ENCODE data around the gene ACSM2B.
A peak's percentile ranks its signal among the peaks of the same experiment; 100 is the strongest.

ACSM2B gene

GRCh38 chr16:20621406-20621805 is 45.2 kb upstream of the ACSM2B start:
- no peak overlapping the region for H2BK120ac ChIP-seq (ENCODE audit: low read depth, low read length)
- H4K91ac ChIP-seq (ENCODE audit: low read depth, low read length, poor library complexity), result no peak overlapping the region
- no peaks in the 10 kb centered on the region for H3K79me1 ChIP-seq (ENCODE audit: low read depth, low read length)
- no peak overlapping the region for H2BK12ac ChIP-seq (ENCODE audit: low read length)
- WGBS, 2 donors (ENCODE audit: extremely low coverage in 2 of 2, insufficient read length in 2 of 2, insufficient replicate concordance in 1 of 2), result no CpG with 5 or more reads among the region's 6 CpGs
- H4K8ac ChIP-seq (ENCODE audit: low read depth, low read length), result no peak overlapping the region
- DNase-seq (ENCODE audit: low spot score), result no peak
- H2BK5ac ChIP-seq (ENCODE audit: low read length), result no peak overlapping the region
- no peaks in the 10 kb centered on the region for H3K36me3 ChIP-seq (replicated peaks in 1 of 2; ENCODE audit: control insufficient read depth in 2 of 2, insufficient read depth in 2 of 2, low read length in 2 of 2)
- H3K9ac ChIP-seq (ENCODE audit: low read depth, low read length, poor library complexity), result no peak overlapping the region
- no peak overlapping the region for H2BK15ac ChIP-seq (ENCODE audit: low read length)
- H3K9me3 ChIP-seq (replicated peaks in 1 of 2; ENCODE audit: control insufficient read depth in 2 of 2, insufficient read depth in 1 of 2, low read depth in 1 of 2, low read length in 2 of 2), result no peaks in the 10 kb centered on the region
- no peak overlapping the region for H3K4me2 ChIP-seq (ENCODE audit: insufficient read depth, low read length, poor library complexity, severe bottlenecking)
- no peak overlapping the region for H3K4me3 ChIP-seq (ENCODE audit: low read length in 2 of 2)
- H2AK5ac ChIP-seq (ENCODE audit: low read depth, low read length), result no peak overlapping the region
- H3K27me3 ChIP-seq (ENCODE audit: control insufficient read depth in 3 of 3, insufficient read depth in 3 of 3, low read depth in 1 of 3, low read length in 3 of 3), result no peaks in the 10 kb centered on the region
- H3K4me1 ChIP-seq (ENCODE audit: control insufficient read depth in 2 of 2, insufficient read depth in 1 of 2, low read depth in 1 of 2, low read length in 2 of 2), result no peaks in the 10 kb centered on the region
- no peak overlapping the region for H2AFZ ChIP-seq (ENCODE audit: low read length)
- H3K4ac ChIP-seq (ENCODE audit: low read length), result no peak overlapping the region
- H3K18ac ChIP-seq (ENCODE audit: low read length), result peak overlapping the region; percentile 62
- no peak overlapping the region for H3K23ac ChIP-seq (ENCODE audit: low read depth, low read length, poor library complexity)
- no peak overlapping the region for H3K27ac ChIP-seq (replicated peaks; ENCODE audit: low read length)
- no peak overlapping the region for H3K14ac ChIP-seq (ENCODE audit: low read length)

- Histone ChIP-seq H4K91ac (ENCODE audit: low read depth, low read length, poor library complexity) (no peak overlapping the region), H3K4ac (ENCODE audit: low read length) (no peak overlapping the region), H4K8ac (ENCODE audit: low read depth, low read length) (no peak overlapping the region), H3K36me3 (replicated peaks in 1 of 2; ENCODE audit: control insufficient read depth in 2 of 2, insufficient read depth in 2 of 2, low read length in 2 of 2) (no peaks in the 10 kb centered on the region), H3K14ac (ENCODE audit: low read length) (no peak overlapping the region), H2BK5ac (ENCODE audit: low read length) (no peak overlapping the region), H3K18ac (ENCODE audit: low read length) (no peak overlapping the region), H3K23ac (ENCODE audit: low read depth, low read length, poor library complexity) (no peak overlapping the region), H3K27ac (replicated peaks; ENCODE audit: low read length) (no peak overlapping the region), H3K9ac (ENCODE audit: low read depth, low read length, poor library complexity) (no peak overlapping the region), H3K4me3 (ENCODE audit: low read length in 2 of 2) (no peak overlapping the region), H3K4me1 (ENCODE audit: control insufficient read depth in 2 of 2, insufficient read depth in 1 of 2, low read depth in 1 of 2, low read length in 2 of 2) (no peaks in the 10 kb centered on the region), H2BK15ac (ENCODE audit: low read length) (no peak overlapping the region), H2AK5ac (ENCODE audit: low read depth, low read length) (no peak overlapping the region), H2AFZ (ENCODE audit: low read length) (no peak overlapping the region), H3K4me2 (ENCODE audit: insufficient read depth, low read length, poor library complexity, severe bottlenecking) (no peak overlapping the region), H2BK12ac (ENCODE audit: low read length) (no peak overlapping the region), H2BK120ac (ENCODE audit: low read depth, low read length) (no peak overlapping the region), H3K27me3 (ENCODE audit: control insufficient read depth in 3 of 3, insufficient read depth in 3 of 3, low read depth in 1 of 3, low read length in 3 of 3) (no peaks in the 10 kb centered on the region), H3K9me3 (replicated peaks in 1 of 2; ENCODE audit: control insufficient read depth in 2 of 2, insufficient read depth in 1 of 2, low read depth in 1 of 2, low read length in 2 of 2) (no peaks in the 10 kb centered on the region), H3K79me1 (ENCODE audit: low read depth, low read length) (no peaks in the 10 kb centered on the region)
- no CpG with 5 or more reads among the region's 3 CpGs for WGBS, 2 donors (ENCODE audit: extremely low coverage in 2 of 2, insufficient read length in 2 of 2, insufficient replicate concordance in 1 of 2)
- DNase-seq (ENCODE audit: low spot score), result no peak
Measured at GRCh38 chr16:20620770-20621169, 44.6 kb upstream of the ACSM2B start.

- H2BK15ac ChIP-seq (ENCODE audit: low read length), result no peak overlapping the region
- no CpG with 5 or more reads among the region's 2 CpGs for WGBS, 2 donors (ENCODE audit: extremely low coverage in 2 of 2, insufficient read length in 2 of 2, insufficient replicate concordance in 1 of 2)
- DNase-seq (ENCODE audit: low spot score), result no peak
Measured at GRCh38 chr16:20620003-20620402, 43.8 kb upstream of the ACSM2B start.

DNA sequence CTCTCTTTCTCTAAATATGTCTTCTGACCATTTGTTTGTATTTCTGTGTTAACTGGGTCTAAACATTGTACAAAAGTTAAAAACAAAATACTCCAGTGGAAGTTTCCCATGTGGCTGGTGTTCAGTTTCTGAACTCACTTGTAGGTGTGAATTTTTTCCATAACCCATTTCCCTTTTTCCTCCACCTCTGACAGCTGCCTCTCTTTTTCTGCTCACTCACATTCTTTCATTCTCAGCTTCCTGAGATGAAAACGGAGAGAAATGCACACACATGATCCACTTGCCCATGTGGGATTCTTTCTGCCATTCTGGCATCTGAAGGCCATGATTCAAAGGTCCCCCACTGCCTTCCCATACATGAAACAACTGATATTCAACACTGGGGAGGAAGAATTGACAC is 41.1 kb upstream of the ACSM2B start:
- no CpG with 5 or more reads among the region's 1 CpG for WGBS, 2 donors (ENCODE audit: extremely low coverage in 2 of 2, insufficient read length in 2 of 2, insufficient replicate concordance in 1 of 2)
- Histone ChIP-seq H3K9me3 (replicated peaks in 1 of 2; ENCODE audit: control insufficient read depth in 2 of 2, insufficient read depth in 1 of 2, low read depth in 1 of 2, low read length in 2 of 2) (no peaks in the 10 kb centered on the region), H4K8ac (ENCODE audit: low read depth, low read length) (no peak overlapping the region), H3K4me1 (ENCODE audit: control insufficient read depth in 2 of 2, insufficient read depth in 1 of 2, low read depth in 1 of 2, low read length in 2 of 2) (no peaks in the 10 kb centered on the region), H2BK120ac (ENCODE audit: low read depth, low read length) (no peak overlapping the region), H3K36me3 (replicated peaks in 1 of 2; ENCODE audit: control insufficient read depth in 2 of 2, insufficient read depth in 2 of 2, low read length in 2 of 2) (no peaks in the 10 kb centered on the region), H2BK15ac (ENCODE audit: low read length) (no peak overlapping the region), H3K23ac (ENCODE audit: low read depth, low read length, poor library complexity) (no peak overlapping the region), H3K4ac (ENCODE audit: low read length) (no peak overlapping the region), H3K14ac (ENCODE audit: low read length) (no peak overlapping the region), H2AK5ac (ENCODE audit: low read depth, low read length) (no peak overlapping the region), H3K18ac (ENCODE audit: low read length) (no peak overlapping the region), H3K27ac (replicated peaks; ENCODE audit: low read length) (no peak overlapping the region), H3K79me1 (ENCODE audit: low read depth, low read length) (no peaks in the 10 kb centered on the region), H2AFZ (ENCODE audit: low read length) (no peak overlapping the region), H4K91ac (ENCODE audit: low read depth, low read length, poor library complexity) (no peak overlapping the region), H2BK5ac (ENCODE audit: low read length) (no peak overlapping the region), H3K9ac (ENCODE audit: low read depth, low read length, poor library complexity) (no peak overlapping the region), H3K27me3 (ENCODE audit: control insufficient read depth in 3 of 3, insufficient read depth in 3 of 3, low read depth in 1 of 3, low read length in 3 of 3) (no peaks in the 10 kb centered on the region), H3K4me2 (ENCODE audit: insufficient read depth, low read length, poor library complexity, severe bottlenecking) (no peak overlapping the region), H3K4me3 (ENCODE audit: low read length in 2 of 2) (no peak overlapping the region), H2BK12ac (ENCODE audit: low read length) (no peak overlapping the region)
- no peak for DNase-seq (ENCODE audit: low spot score)

More at GRCh38 chr16:20620003-20620402, 43.8 kb upstream of the ACSM2B start:
- H2AFZ ChIP-seq (ENCODE audit: low read length), result no peak overlapping the region
- H4K91ac ChIP-seq (ENCODE audit: low read depth, low read length, poor library complexity), result no peak overlapping the region
- no peak overlapping the region for H3K14ac ChIP-seq (ENCODE audit: low read length)
- no peak overlapping the region for H3K4me2 ChIP-seq (ENCODE audit: insufficient read depth, low read length, poor library complexity, severe bottlenecking)
- no peaks in the 10 kb centered on the region for H3K27me3 ChIP-seq (ENCODE audit: control insufficient read depth in 3 of 3, insufficient read depth in 3 of 3, low read depth in 1 of 3, low read length in 3 of 3)
- H3K9ac ChIP-seq (ENCODE audit: low read depth, low read length, poor library complexity), result no peak overlapping the region
- no peak overlapping the region for H2BK5ac ChIP-seq (ENCODE audit: low read length)
- H2BK120ac ChIP-seq (ENCODE audit: low read depth, low read length), result no peak overlapping the region
- H3K23ac ChIP-seq (ENCODE audit: low read depth, low read length, poor library complexity), result no peak overlapping the region
- H3K27ac ChIP-seq (replicated peaks; ENCODE audit: low read length), result no peak overlapping the region
- no peaks in the 10 kb centered on the region for H3K79me1 ChIP-seq (ENCODE audit: low read depth, low read length)
- H3K9me3 ChIP-seq (replicated peaks in 1 of 2; ENCODE audit: control insufficient read depth in 2 of 2, insufficient read depth in 1 of 2, low read depth in 1 of 2, low read length in 2 of 2), result no peaks in the 10 kb centered on the region
- H3K36me3 ChIP-seq (replicated peaks in 1 of 2; ENCODE audit: control insufficient read depth in 2 of 2, insufficient read depth in 2 of 2, low read length in 2 of 2), result no peaks in the 10 kb centered on the region
- no peak overlapping the region for H2BK12ac ChIP-seq (ENCODE audit: low read length)
- H2AK5ac ChIP-seq (ENCODE audit: low read depth, low read length), result no peak overlapping the region
- H4K8ac ChIP-seq (ENCODE audit: low read depth, low read length), result no peak overlapping the region
- no peak overlapping the region for H3K4ac ChIP-seq (ENCODE audit: low read length)
- H3K18ac ChIP-seq (ENCODE audit: low read length), result no peak overlapping the region
- no peaks in the 10 kb centered on the region for H3K4me1 ChIP-seq (ENCODE audit: control insufficient read depth in 2 of 2, insufficient read depth in 1 of 2, low read depth in 1 of 2, low read length in 2 of 2)
- H3K4me3 ChIP-seq (ENCODE audit: low read length in 2 of 2), result no peak overlapping the region
